ENCODE results near the gene DESI2.

GRCh38 chr1:244639561-244639960, 13.4 kb upstream of the DESI2 start:
- TF ChIP-seq CTCF (IDR thresholded peaks at IDR 0.05; ENCODE audit: low read depth, low read length, missing input control) (no peak), MAX (IDR thresholded peaks at IDR 0.05) (no peak), YY1 (IDR thresholded peaks at IDR 0.05) (no peak), HNF4A (conservative IDR thresholded peaks at IDR 0.05) (peak in 1 of 2 donors; percentile 59), SP1 (IDR thresholded peaks at IDR 0.05) (peak; percentile 48), TAF1 (conservative IDR thresholded peaks at IDR 0.05) (no peak), REST (IDR thresholded peaks at IDR 0.05) (no peak), FOXA1 (IDR thresholded peaks at IDR 0.05) (no peak)

Measured in liver (tissue), 3 donors.